Mammary epithelial cell (primary cell): ENCODE measurements around the gene FAM216B.

Experiments
- EZH2 ChIP-seq: IDR thresholded peaks from 2 replicates; pipeline ENCODE4 v1.6.1; 2012; ENCODE audit warnings: low read length, inconsistent platforms, borderline replicate concordance
- TF ChIP-seq, protein P1 (sequence below), 2 donors: IDR thresholded peaks in 1 of 2; conservative IDR thresholded peaks in 1 of 2; 2 replicates each; pipeline ENCODE4 v1.5.1; 2011 to 2012; ENCODE audit warnings: inconsistent platforms in 2 of 2, low read length in 2 of 2, mild to moderate bottlenecking in 2 of 2, control low read depth in 1 of 2, low read depth in 1 of 2; ENCODE audit not compliant: insufficient read depth in 1 of 2; ENCODE audit errors: extremely low read depth in 1 of 2

DNA sequence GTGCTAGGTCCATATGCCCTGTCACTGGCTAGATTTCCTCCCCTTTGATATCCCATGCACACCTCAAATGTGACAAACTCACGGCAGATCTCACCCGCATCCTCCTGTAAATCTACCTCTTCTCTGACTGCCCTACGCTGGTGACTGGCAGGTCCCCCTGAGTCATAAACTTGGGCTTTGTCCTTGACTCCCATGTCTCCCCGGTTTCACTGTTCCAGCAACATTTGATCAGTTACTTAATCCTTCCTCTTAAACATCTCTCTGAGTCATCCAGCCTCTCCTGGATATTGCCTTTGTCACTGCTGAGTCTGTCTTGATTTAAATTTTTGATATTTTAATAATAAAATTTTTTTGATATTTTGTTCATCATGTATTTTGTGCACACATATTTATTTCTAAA, 26.5 kb downstream of the FAM216B start:
- TF ChIP-seq, protein P1, sequence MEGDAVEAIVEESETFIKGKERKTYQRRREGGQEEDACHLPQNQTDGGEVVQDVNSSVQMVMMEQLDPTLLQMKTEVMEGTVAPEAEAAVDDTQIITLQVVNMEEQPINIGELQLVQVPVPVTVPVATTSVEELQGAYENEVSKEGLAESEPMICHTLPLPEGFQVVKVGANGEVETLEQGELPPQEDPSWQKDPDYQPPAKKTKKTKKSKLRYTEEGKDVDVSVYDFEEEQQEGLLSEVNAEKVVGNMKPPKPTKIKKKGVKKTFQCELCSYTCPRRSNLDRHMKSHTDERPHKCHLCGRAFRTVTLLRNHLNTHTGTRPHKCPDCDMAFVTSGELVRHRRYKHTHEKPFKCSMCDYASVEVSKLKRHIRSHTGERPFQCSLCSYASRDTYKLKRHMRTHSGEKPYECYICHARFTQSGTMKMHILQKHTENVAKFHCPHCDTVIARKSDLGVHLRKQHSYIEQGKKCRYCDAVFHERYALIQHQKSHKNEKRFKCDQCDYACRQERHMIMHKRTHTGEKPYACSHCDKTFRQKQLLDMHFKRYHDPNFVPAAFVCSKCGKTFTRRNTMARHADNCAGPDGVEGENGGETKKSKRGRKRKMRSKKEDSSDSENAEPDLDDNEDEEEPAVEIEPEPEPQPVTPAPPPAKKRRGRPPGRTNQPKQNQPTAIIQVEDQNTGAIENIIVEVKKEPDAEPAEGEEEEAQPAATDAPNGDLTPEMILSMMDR (conservative IDR thresholded peaks at IDR 0.05 in 1 of 2, IDR thresholded peaks at IDR 0.05 in 1 of 2; ENCODE audit: extremely low read depth in 1 of 2, insufficient read depth in 1 of 2, low read depth in 1 of 2, low read length in 2 of 2): no peak
- TF ChIP-seq EZH2: no peak
